HUES64 (cell line): ENCODE results near the gene PRSS36.
A peak's percentile ranks its signal among the peaks of the same experiment; 100 is the strongest.

Experiments
- H3K27ac ChIP-seq: 2 replicates; pipeline ENCODE4 v1.7.0; 2013; ENCODE audit warnings: low read depth, low read length, inconsistent platforms
- H3K27me3 ChIP-seq: 2 replicates; pipeline ENCODE4 v1.6.1; 2013; ENCODE audit warnings: mild to moderate bottlenecking, low read length; ENCODE audit not compliant: insufficient read depth
- H3K36me3 ChIP-seq: 2 replicates; pipeline ENCODE4 v1.6.1; 2013; ENCODE audit warnings: mild to moderate bottlenecking, low read length; ENCODE audit not compliant: insufficient read depth
- H3K4me1 ChIP-seq: 2 replicates; pipeline ENCODE4 v1.6.1; 2013; ENCODE audit warnings: mild to moderate bottlenecking, low read length, moderate library complexity; ENCODE audit not compliant: insufficient read depth
- H3K4me3 ChIP-seq: 2 replicates; pipeline ENCODE4 v1.5.1; 2013; ENCODE audit warnings: mild to moderate bottlenecking, low read length, moderate library complexity
- H3K9ac ChIP-seq: 2 replicates; pipeline ENCODE4 v1.6.1; 2013; ENCODE audit warnings: mild to moderate bottlenecking, low read depth, low read length
- H3K9me3 ChIP-seq: 2 replicates; pipeline ENCODE4 v1.6.1; 2013; ENCODE audit warnings: low read depth, low read length; ENCODE audit not compliant: insufficient read depth
- WGBS: fragments of 150-250, 120-280 bp; methylation state at CpG from one replicate; pipeline ENCODE4 v1.1.7; 2013; ENCODE audit warnings: missing lambda C conversion rate; 5-methylcytosine and 5-hydroxymethylcytosine counted together

The PRSS36 gene

GRCh38 chr16:31190818-31191444 is 41.1 kb upstream of the PRSS36 start:
- WGBS = 96% methylated on average over 17 of the region's 17 CpGs
- H3K4me3 ChIP-seq = no peak overlapping the region
- H3K27me3 ChIP-seq = no peaks in the 10 kb centered on the region
- no peaks in the 10 kb centered on the region for H3K9me3 ChIP-seq
- H3K27ac ChIP-seq = no peak overlapping the region
- no peak overlapping the region for H3K9ac ChIP-seq
- no peaks in the 10 kb centered on the region for H3K4me1 ChIP-seq
- peaks cover 100% of the 10 kb centered on the region for H3K36me3 ChIP-seq

GRCh38 chr16:31190061-31190460 is 40.2 kb upstream of the PRSS36 start:
- Histone ChIP-seq H3K27ac (no peak overlapping the region), H3K9me3 (no peaks in the 10 kb centered on the region)

GRCh38 chr16:31189412-31189778 is 39.5 kb upstream of the PRSS36 start:
- Histone ChIP-seq H3K4me3 (no peak overlapping the region), H3K27ac (no peak overlapping the region), H3K36me3 (peaks cover 100% of the 10 kb centered on the region), H3K27me3 (no peaks in the 10 kb centered on the region), H3K9me3 (no peaks in the 10 kb centered on the region), H3K4me1 (no peaks in the 10 kb centered on the region), H3K9ac (no peak overlapping the region)
- WGBS = 97% methylated on average over 2 of the region's 2 CpGs

More at GRCh38 chr16:31190061-31190460, 40.2 kb upstream of the PRSS36 start:
- Histone ChIP-seq H3K27me3 (no peaks in the 10 kb centered on the region), H3K36me3 (peaks cover 100% of the 10 kb centered on the region), H3K9ac (no peak overlapping the region), H3K4me1 (no peaks in the 10 kb centered on the region), H3K4me3 (no peak overlapping the region)
- WGBS = 95% methylated on average over 12 of the region's 12 CpGs

GRCh38 chr16:31188450-31189411 is 38.9 kb upstream of the PRSS36 start:
- no peak overlapping the region for H3K27ac ChIP-seq
- peaks cover 100% of the 10 kb centered on the region for H3K36me3 ChIP-seq
- H3K4me3 ChIP-seq = no peak overlapping the region
- no peaks in the 10 kb centered on the region for H3K9me3 ChIP-seq
- H3K9ac ChIP-seq = no peak overlapping the region
- H3K27me3 ChIP-seq = no peaks in the 10 kb centered on the region
- WGBS = 97% methylated on average over 3 of the region's 3 CpGs
- H3K4me1 ChIP-seq = no peaks in the 10 kb centered on the region

- Histone ChIP-seq H3K9ac (no peak overlapping the region), H3K4me3 (no peak overlapping the region), H3K27me3 (no peaks in the 10 kb centered on the region), H3K36me3 (peaks cover 100% of the 10 kb centered on the region), H3K27ac (no peak overlapping the region), H3K4me1 (no peaks in the 10 kb centered on the region; the same call in 1 of the 2 replicates), H3K9me3 (no peaks in the 10 kb centered on the region)
- WGBS = 91% methylated on average over 8 of the region's 8 CpGs
These were observed 37.9 kb upstream of the PRSS36 start for GRCh38 chr16:31187808-31188189.

GRCh38 chr16:31186930-31187807 is 37.3 kb upstream of the PRSS36 start:
- no peak overlapping the region for H3K9ac ChIP-seq

GRCh38 chr16:31186176-31186575 is 36.3 kb upstream of the PRSS36 start:
- no peaks in the 10 kb centered on the region for H3K27me3 ChIP-seq
- WGBS = 97% methylated on average over 7 of the region's 7 CpGs
- peaks cover 99% of the 10 kb centered on the region for H3K36me3 ChIP-seq
- H3K9ac ChIP-seq = no peak overlapping the region
- H3K27ac ChIP-seq = no peak overlapping the region
- H3K4me1 ChIP-seq = peaks cover 5% of the 10 kb centered on the region; the same call in 1 of the 2 replicates
- no peak overlapping the region for H3K4me3 ChIP-seq
- no peaks in the 10 kb centered on the region for H3K9me3 ChIP-seq

More at GRCh38 chr16:31186930-31187807, 37.3 kb upstream of the PRSS36 start:
- Histone ChIP-seq H3K9me3 (no peaks in the 10 kb centered on the region), H3K4me3 (no peak overlapping the region), H3K36me3 (peaks cover 100% of the 10 kb centered on the region), H3K4me1 (peaks cover 4% of the 10 kb centered on the region; the same call in 1 of the 2 replicates), H3K27ac (no peak overlapping the region), H3K27me3 (no peaks in the 10 kb centered on the region)
- 95% methylated on average over 10 of the region's 10 CpGs for whole genome bisulfite sequencing

- H3K9ac ChIP-seq = no peak overlapping the region
- H3K4me3 ChIP-seq = no peak overlapping the region
- 96% methylated on average over 5 of the region's 5 CpGs for WGBS
- H3K4me1 ChIP-seq = peaks cover 5% of the 10 kb centered on the region; the same call in 1 of the 2 replicates
- H3K27me3 ChIP-seq = no peaks in the 10 kb centered on the region
- H3K9me3 ChIP-seq = no peaks in the 10 kb centered on the region
- peaks cover 92% of the 10 kb centered on the region for H3K36me3 ChIP-seq
- no peak overlapping the region for H3K27ac ChIP-seq
These were observed 35.5 kb upstream of the PRSS36 start for GRCh38 chr16:31185339-31185738.

GRCh38 chr16:31184888-31185287 is 35.0 kb upstream of the PRSS36 start:
- Histone ChIP-seq H3K9ac (no peak overlapping the region), H3K36me3 (peaks cover 87% of the 10 kb centered on the region), H3K27me3 (no peaks in the 10 kb centered on the region), H3K9me3 (no peaks in the 10 kb centered on the region), H3K4me3 (no peak overlapping the region), H3K27ac (no peak overlapping the region), H3K4me1 (peaks cover 5% of the 10 kb centered on the region; the same call in 1 of the 2 replicates)
- WGBS = 97% methylated on average over 14 of the region's 14 CpGs

- H3K36me3 ChIP-seq = peaks cover 76% of the 10 kb centered on the region
These were observed 33.9 kb upstream of the PRSS36 start for GRCh38 chr16:31183432-31184428.

More at GRCh38 chr16:31183432-31184428, 33.9 kb upstream of the PRSS36 start:
- no peaks in the 10 kb centered on the region for H3K27me3 ChIP-seq
- no peak overlapping the region for H3K27ac ChIP-seq
- H3K9me3 ChIP-seq = no peaks in the 10 kb centered on the region
- 96% methylated on average over 10 of the region's 10 CpGs for WGBS
- H3K4me1 ChIP-seq = peaks cover 9% of the 10 kb centered on the region
- no peak overlapping the region for H3K9ac ChIP-seq
- peak overlapping the region; percentile 88 for H3K4me3 ChIP-seq
